DMS53 (cell line): ENCODE data around the gene CAMSAP3.
"Not testable (repeated sequence)": the region's sequence is repeated elsewhere in the genome, so short reads cannot be mapped to it uniquely, and the experiment has no call there.

Source experiments
- DNase-seq: peaks from one replicate; lab custom pipeline; 2025; lab: John Stamatoyannopoulos, UW

Gene CAMSAP3

GRCh38 chr19:7575434-7576040 is 20.1 kb upstream of the CAMSAP3 start:
- peak; percentile 35 for DNase-seq

- DNase-seq: not testable (repeated sequence)
Measured at GRCh38 chr19:7577422-7577821, 18.2 kb upstream of the CAMSAP3 start.

GRCh38 chr19:7578127-7578526 is 17.5 kb upstream of the CAMSAP3 start:
- DNase-seq: peak; percentile 29

- DNase-seq: no peak
Measured at GRCh38 chr19:7579182-7579581, 16.5 kb upstream of the CAMSAP3 start.

GRCh38 chr19:7582446-7582845 is 13.2 kb upstream of the CAMSAP3 start:
- DNase-seq: no peak

- DNase-seq: no peak
Measured at GRCh38 chr19:7589822-7590221, 5.8 kb upstream of the CAMSAP3 start.

- no peak for DNase-seq
Measured at GRCh38 chr19:7590256-7590655, 5.4 kb upstream of the CAMSAP3 start.

- DNase-seq: peak; percentile 50
Measured at GRCh38 chr19:7596211-7596937, 711 bp downstream of the CAMSAP3 start.

GRCh38 chr19:7597689-7598088 is 2.0 kb downstream of the CAMSAP3 start:
- no peak for DNase-seq

GRCh38 chr19:7598180-7598579 is 2.5 kb downstream of the CAMSAP3 start:
- no peak for DNase-seq

GRCh38 chr19:7600721-7601120 is 5.1 kb downstream of the CAMSAP3 start:
- no peak for DNase-seq

GRCh38 chr19:7602240-7602934 is 6.7 kb downstream of the CAMSAP3 start:
- no peak for DNase-seq

- DNase-seq: no peak
Measured at GRCh38 chr19:7602935-7603497, 7.4 kb downstream of the CAMSAP3 start.

GRCh38 chr19:7603919-7604318 is 8.3 kb downstream of the CAMSAP3 start:
- no peak for DNase-seq

- peak; percentile 65 for DNase-seq
Measured at GRCh38 chr19:7605490-7606222, 10.0 kb downstream of the CAMSAP3 start.

- no peak for DNase-seq
Measured at GRCh38 chr19:7606289-7606688, 10.6 kb downstream of the CAMSAP3 start.

- no peak for DNase-seq
Measured at GRCh38 chr19:7607212-7607873, 11.7 kb downstream of the CAMSAP3 start.

GRCh38 chr19:7607874-7608560 is 12.4 kb downstream of the CAMSAP3 start:
- no peak for DNase-seq

- DNase-seq: no peak
Measured at GRCh38 chr19:7610491-7611240, 15.0 kb downstream of the CAMSAP3 start.
